Activated CD4-positive, alpha-beta T cell treated with anti-CD3 and anti-CD28 coated beads, Interleukin-2, amount 50 U/mL, for 24 hours (primary cell): ENCODE measurements around the gene MYO5A.
A peak's percentile ranks its signal among the peaks of the same experiment; 100 is the strongest.
"Not testable (repeated sequence)": the region's sequence is repeated elsewhere in the genome, so short reads cannot be mapped to it uniquely, and the experiment has no call there.

ENCODE experiments used
- DNase-seq, 2 donors: peaks; one replicate each; pipeline ENCODE4 v3.0.0-alpha.2; 2020; ENCODE audit warnings: low read depth in 1 of 2, low spot score in 1 of 2

The MYO5A gene

DNA sequence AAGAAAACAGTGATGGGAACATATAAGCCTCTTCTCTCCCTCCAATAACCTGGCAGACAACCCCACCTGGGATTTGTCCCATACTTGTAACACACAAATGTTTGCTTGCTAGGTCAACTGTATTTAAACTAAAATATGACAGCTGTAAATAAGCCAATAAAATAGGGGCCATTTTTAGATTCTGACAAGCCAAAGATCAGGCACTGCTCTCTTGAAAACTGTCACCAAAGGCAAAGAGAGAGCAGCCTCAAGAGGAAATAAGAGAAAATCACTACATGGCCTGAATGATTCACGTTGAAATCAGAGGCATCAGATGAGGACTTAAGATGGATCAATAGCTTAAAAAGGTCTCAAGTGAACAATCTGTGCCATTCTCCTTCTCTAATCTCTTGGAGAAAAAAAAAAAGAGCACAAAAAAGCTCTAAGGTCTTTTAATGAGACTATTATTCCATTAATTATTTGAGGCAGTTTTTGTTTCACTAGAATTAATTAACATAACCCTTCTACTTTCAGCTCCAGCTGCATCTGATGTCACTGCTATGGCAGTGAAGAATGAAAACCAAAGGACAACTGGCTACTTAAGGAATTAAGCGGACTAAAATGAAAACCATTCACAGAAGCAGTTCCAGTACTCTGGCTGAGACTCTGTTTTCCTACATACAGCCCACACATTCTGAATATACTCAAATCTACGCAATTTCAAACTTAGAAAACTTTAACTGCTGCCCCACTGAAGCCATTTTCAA, 19.0 kb downstream of the MYO5A start:
- no peak for DNase-seq

- no peak for DNase-seq
Measured at GRCh38 chr15:52506549-52506948, 22.1 kb downstream of the MYO5A start.

GRCh38 chr15:52505151-52505550, 23.5 kb downstream of the MYO5A start:
- DNase-seq: no peak

GRCh38 chr15:52503788-52504496, 24.7 kb downstream of the MYO5A start:
- no peak for DNase-seq

DNA sequence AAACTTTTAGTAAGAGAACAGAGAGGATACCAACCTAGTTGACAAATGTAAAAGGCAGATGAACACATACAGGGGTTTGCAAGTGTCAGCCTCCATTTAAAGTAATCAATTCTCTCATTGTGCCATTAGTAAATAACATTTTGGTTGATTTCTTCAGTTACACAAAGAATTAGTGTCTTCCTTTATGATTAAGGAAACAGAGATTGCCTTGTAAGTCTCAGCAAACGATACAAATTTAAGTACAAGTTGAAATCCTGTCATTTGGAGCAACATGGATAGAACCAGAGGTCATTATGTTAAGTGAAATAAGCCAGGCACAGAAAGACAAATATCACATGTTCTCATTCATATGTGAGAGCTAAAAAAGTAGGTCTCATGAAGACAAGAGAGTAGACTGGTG, 26.1 kb downstream of the MYO5A start:
- DNase-seq: no peak

DNA sequence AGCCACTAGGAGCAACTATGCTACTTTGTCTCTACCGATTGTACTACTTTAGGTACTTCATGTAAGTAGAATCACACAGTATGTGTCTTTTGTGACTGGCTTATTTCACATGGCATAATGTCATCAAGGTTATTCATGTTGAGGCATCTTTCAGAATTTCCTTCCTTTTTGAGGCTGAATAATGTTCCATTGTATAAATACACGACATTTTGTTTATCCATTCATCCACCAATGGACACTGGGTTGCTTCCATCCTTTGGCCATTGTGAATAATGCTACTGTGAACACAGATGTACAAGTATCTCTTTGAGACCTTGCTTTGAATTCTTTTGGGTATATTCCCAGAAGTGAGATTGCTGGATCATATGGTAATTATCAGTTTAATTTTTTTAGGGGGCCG, 29.2 kb downstream of the MYO5A start:
- DNase-seq: no peak

DNA sequence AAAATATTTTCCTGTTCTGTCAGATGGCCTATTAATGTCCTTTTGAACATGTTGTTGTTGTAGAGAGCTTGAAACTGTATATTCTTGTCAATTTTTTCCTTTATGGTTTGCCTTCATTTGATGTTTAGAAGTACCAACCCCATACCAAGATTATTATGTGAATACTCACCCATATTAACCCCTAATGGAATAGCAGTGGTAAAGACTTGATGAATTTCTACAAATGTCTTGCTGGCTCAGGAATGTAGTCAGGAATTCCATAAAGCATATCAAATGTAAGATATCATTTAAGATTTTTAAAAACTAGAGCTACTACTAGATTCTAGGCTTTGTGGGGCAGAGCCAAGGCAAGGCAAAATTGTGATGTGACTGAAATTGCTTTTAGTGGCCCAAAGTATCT, 30.0 kb downstream of the MYO5A start:
- DNase-seq: no peak

GRCh38 chr15:52496776-52497470, 31.8 kb downstream of the MYO5A start:
- peak in 1 of 2 donors; percentile 52 for DNase-seq

DNA sequence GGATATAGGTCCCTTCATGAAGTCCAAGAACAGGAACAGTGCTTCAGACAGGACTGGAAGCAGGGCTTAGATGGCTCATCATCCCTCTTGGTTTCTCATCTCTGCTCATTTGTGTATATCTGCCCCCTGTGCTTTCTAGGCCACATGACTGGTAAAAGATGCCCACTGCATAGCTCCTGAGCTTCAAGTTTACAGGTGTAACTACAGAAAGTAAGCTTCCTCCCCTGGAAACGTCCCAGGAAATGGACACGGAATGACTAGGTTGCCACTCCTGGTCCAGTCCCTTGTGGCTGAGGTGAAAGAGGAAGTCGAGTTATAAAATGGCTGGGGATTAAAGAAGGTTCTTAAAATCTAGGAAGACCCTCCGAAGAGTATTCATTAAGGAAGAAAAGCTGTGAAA, 32.5 kb downstream of the MYO5A start:
- DNase-seq: no peak

- DNase-seq: no peak
Measured at GRCh38 chr15:52495125-52495524, 33.6 kb downstream of the MYO5A start.

GRCh38 chr15:52493968-52494367, 34.7 kb downstream of the MYO5A start:
- no peak for DNase-seq

DNA sequence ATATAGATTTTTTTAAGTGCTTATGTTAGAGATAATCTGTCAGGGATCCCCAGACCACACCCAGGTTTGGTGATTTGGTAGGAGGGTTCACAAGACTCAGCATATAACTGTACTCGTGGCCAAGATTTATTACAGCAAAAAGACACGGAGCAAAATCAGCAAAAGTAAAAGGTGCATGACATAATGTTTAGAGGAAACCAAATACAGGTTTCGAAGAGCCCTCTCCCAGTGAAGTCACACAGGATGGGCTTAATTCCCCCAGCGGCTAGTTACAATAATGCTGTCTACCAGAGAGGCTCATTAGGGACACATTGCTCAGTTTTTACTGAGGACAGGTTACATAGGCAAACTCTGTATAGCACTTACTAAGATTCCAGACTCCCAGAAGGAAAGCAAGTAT, 36.5 kb downstream of the MYO5A start:
- no peak for DNase-seq

DNA sequence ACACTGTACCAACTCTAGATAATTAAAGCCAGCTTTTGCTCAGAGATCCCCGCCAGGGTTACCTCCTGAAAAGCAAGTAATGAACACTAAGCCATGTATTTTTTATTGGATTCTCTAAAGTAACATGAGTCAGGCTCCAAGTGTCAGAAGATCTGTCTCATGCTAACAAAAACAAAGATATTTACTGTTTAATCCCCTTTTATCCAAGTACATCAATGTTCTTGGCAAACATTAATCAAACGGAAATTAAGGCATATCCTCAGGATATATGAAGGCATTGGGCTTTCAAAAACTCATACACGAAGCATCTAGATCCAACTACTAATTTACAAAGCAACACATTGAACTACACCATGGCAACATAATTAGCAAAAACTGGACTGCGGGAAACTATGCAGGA, 37.2 kb downstream of the MYO5A start:
- no peak for DNase-seq

DNA sequence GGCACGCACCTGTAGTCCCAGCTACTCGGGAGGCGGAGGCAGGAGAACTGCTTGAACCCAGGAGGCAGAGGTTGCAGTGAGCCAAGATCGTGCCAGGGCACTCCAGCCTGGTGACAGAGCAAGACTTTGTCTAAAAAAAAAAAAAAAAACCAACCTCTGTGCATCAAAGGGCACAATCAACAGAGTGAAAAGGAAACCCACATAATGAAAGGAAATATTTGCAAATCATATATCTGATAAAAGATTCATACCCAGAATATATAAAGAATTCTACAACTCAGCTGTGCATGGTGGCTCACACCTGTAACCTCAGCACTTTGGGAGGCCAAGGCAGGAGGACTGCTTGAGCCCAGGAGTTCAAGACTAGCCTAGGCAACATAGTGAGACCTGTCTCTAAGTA, 39.2 kb downstream of the MYO5A start:
- DNase-seq: not testable (repeated sequence)

GRCh38 chr15:52488830-52489229, 39.9 kb downstream of the MYO5A start:
- no peak for DNase-seq

DNA sequence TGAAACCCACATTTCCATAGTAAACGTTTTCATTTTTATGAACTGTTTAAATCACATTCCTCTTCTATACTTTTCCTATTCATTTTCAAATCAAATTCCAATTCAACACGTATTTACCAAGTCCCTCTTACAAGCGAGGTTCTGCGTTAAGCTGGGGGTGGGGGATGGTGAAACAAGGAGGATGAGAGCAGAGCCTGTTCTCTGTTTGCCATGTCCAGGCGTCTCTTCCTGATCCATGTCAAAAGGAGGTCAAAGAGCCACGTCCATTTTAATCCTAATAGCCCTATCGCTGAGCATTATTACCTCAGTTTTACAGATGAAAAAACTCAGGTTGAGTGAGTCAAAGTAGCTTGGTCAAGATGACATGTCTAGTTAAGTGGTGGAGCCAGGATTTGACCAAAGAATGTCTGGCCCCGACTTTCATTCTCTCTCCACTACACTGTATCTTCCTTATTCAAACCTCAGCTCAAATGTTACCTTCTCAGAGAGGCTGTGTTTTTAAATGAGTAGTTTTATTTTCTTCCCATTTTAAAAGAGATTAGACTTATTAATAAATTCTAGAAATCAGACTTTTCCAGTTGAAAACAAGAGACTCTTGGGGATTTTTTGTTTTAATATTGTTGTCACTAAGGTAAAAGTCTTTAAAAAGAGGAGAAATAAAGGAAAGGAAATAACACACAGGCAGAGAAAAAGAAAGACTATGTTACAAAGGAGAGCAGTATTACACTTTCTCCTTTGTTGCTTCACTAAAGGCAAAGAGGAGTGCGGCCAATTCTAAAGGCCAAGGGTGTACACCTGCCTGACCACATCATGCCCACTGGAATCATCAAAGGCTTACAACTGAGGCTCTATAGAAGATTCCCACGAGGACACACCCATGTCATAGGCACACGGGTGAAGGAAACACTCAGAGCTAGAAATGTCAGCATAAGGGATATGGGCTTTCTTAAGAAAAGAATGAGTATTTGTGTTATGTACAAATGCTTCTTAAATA, 42.4 kb downstream of the MYO5A start:
- no peak for DNase-seq

DNA sequence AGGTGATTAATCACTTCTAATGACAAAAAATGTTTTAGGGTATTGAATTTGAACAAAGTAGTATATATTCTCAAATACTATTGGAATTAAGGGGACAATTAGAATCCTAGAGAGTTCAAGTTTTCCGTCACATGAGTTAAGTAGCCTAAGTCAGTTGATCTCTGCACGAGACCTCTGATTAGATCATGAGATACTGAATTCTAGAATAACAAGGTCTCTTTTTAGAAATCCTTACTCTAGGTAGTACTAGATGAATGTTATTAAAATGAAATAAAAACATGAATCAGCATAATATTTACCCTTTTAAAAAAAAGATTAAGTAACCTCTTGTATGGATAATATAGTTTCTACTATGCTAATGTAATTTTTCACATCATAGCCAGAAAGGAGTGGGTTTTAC, 43.4 kb downstream of the MYO5A start:
- no peak for DNase-seq

GRCh38 chr15:52483707-52484106, 45.0 kb downstream of the MYO5A start:
- no peak for DNase-seq

GRCh38 chr15:52481915-52482314, 46.8 kb downstream of the MYO5A start:
- peak in 1 of 2 donors; percentile 44 for DNase-seq

GRCh38 chr15:52480990-52481389, 47.7 kb downstream of the MYO5A start:
- no peak for DNase-seq

DNA sequence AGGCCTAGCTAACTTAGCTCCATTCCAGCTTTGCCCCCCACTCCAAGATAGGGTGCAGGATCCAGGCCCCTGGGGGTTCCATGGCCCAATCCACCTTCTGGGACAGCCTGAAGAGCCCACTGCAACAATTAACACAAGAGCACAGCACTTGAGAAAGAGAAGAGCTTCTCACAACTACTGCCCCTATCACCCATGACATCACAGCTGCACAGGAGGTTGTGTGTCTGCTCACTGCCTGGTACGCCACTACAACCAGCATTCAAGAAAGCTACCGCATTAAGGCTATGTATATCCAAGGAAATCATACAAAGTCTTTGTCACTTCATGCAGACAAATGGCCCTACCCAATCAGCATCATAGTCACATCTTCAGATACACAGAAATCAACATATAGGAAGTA, 62.0 kb downstream of the MYO5A start:
- no peak for DNase-seq
